Mucosa of rectum (tissue), 2 donors: Measurements from ENCODE around the gene SUCNR1.
"Not testable (repeated sequence)": the region's sequence is repeated elsewhere in the genome, so short reads cannot be mapped to it uniquely, and the experiment has no call there.

ENCODE experiments used
- H3K27ac ChIP-seq, 2 donors: one replicate each; pipeline ENCODE4 v1.7.0; 2013; ENCODE audit warnings: inconsistent platforms in 2 of 2, low read depth in 2 of 2, low read length in 2 of 2
- H3K27me3 ChIP-seq, 2 donors: one replicate each; pipeline ENCODE4 v1.7.0; 2013; ENCODE audit warnings: low read length in 2 of 2; ENCODE audit not compliant: control insufficient read depth in 2 of 2, insufficient read depth in 2 of 2
- H3K36me3 ChIP-seq, 2 donors: one replicate each; pipeline ENCODE4 v1.7.0; 2013; ENCODE audit warnings: low read length in 2 of 2; ENCODE audit not compliant: control insufficient read depth in 2 of 2, insufficient read depth in 2 of 2
- H3K4me1 ChIP-seq, 2 donors: one replicate each; pipeline ENCODE4 v1.7.0; 2013; ENCODE audit warnings: low read length in 2 of 2, mild to moderate bottlenecking in 1 of 2; ENCODE audit not compliant: control insufficient read depth in 2 of 2, insufficient read depth in 2 of 2
- H3K4me3 ChIP-seq, 2 donors: one replicate each; pipeline ENCODE4 v1.7.0; 2013; ENCODE audit warnings: low read length in 2 of 2
- H3K9ac ChIP-seq, 2 donors: one replicate each; pipeline ENCODE4 v1.7.0; 2013; ENCODE audit warnings: low read length in 2 of 2, low read depth in 1 of 2, mild to moderate bottlenecking in 1 of 2
- H3K9me3 ChIP-seq, 2 donors: one replicate each; pipeline ENCODE4 v1.7.0; 2013; ENCODE audit warnings: low read length in 2 of 2; ENCODE audit not compliant: control insufficient read depth in 2 of 2
- donor health status: healthy.
- donor health status: Normal muscosa, but diverticular disease.

Gene SUCNR1

GRCh38 chr3:151887450-151888211 lies 14.2 kb downstream of the SUCNR1 start:
- not testable (repeated sequence) for H3K27me3 ChIP-seq, H3K4me1 ChIP-seq, H3K36me3 ChIP-seq, H3K9ac ChIP-seq, H3K4me3 ChIP-seq, H3K27ac ChIP-seq, H3K9me3 ChIP-seq

- Histone ChIP-seq H3K4me3 (no peak overlapping the region), H3K27ac (no peak overlapping the region), H3K36me3 (no peaks in the 10 kb centered on the region)
Measured at GRCh38 chr3:151890721-151891141, 17.3 kb downstream of the SUCNR1 start.

GRCh38 chr3:151891721-151892120 lies 18.3 kb downstream of the SUCNR1 start:
- Histone ChIP-seq H3K36me3 (no peaks in the 10 kb centered on the region), H3K4me3 (no peak overlapping the region), H3K27me3 (no peaks in the 10 kb centered on the region), H3K9ac (no peak overlapping the region), H3K9me3 (no peaks in the 10 kb centered on the region), H3K4me1 (no peaks in the 10 kb centered on the region), H3K27ac (no peak overlapping the region)

More at GRCh38 chr3:151890721-151891141, 17.3 kb downstream of the SUCNR1 start:
- Histone ChIP-seq H3K9ac (no peak overlapping the region), H3K27me3 (no peaks in the 10 kb centered on the region), H3K9me3 (no peaks in the 10 kb centered on the region), H3K4me1 (no peaks in the 10 kb centered on the region)

GRCh38 chr3:151894219-151894618 lies 20.8 kb downstream of the SUCNR1 start:
- Histone ChIP-seq H3K4me3 (no peak overlapping the region), H3K9ac (no peak overlapping the region), H3K27ac (no peak overlapping the region), H3K36me3 (no peaks in the 10 kb centered on the region), H3K9me3 (no peaks in the 10 kb centered on the region), H3K27me3 (no peaks in the 10 kb centered on the region), H3K4me1 (no peaks in the 10 kb centered on the region)

GRCh38 chr3:151895478-151896241 lies 22.2 kb downstream of the SUCNR1 start:
- Histone ChIP-seq H3K27ac (no peak overlapping the region), H3K4me3 (no peak overlapping the region), H3K36me3 (no peaks in the 10 kb centered on the region), H3K9me3 (no peaks in the 10 kb centered on the region), H3K9ac (no peak overlapping the region), H3K27me3 (no peaks in the 10 kb centered on the region), H3K4me1 (no peaks in the 10 kb centered on the region)

- H3K27ac ChIP-seq, result no peak overlapping the region
Measured at GRCh38 chr3:151896246-151897012, 23.0 kb downstream of the SUCNR1 start.

GRCh38 chr3:151898121-151898520 lies 24.7 kb downstream of the SUCNR1 start:
- H3K4me3 ChIP-seq, H3K4me1 ChIP-seq, H3K27me3 ChIP-seq, H3K36me3 ChIP-seq, H3K9me3 ChIP-seq, H3K27ac ChIP-seq, H3K9ac ChIP-seq: not testable (repeated sequence)

More at GRCh38 chr3:151896246-151897012, 23.0 kb downstream of the SUCNR1 start:
- no peaks in the 10 kb centered on the region for H3K36me3 ChIP-seq
- no peaks in the 10 kb centered on the region for H3K27me3 ChIP-seq
- no peak overlapping the region for H3K9ac ChIP-seq
- no peaks in the 10 kb centered on the region for H3K9me3 ChIP-seq
- no peak overlapping the region for H3K4me3 ChIP-seq
- no peaks in the 10 kb centered on the region for H3K4me1 ChIP-seq

GRCh38 chr3:151898564-151899261 lies 25.3 kb downstream of the SUCNR1 start:
- H3K9ac ChIP-seq, H3K4me3 ChIP-seq, H3K27ac ChIP-seq, H3K4me1 ChIP-seq, H3K36me3 ChIP-seq, H3K9me3 ChIP-seq, H3K27me3 ChIP-seq: not testable (repeated sequence)

GRCh38 chr3:151899996-151900395 lies 26.6 kb downstream of the SUCNR1 start:
- H3K27ac ChIP-seq, result no peak overlapping the region
- no peak overlapping the region for H3K9ac ChIP-seq
- no peaks in the 10 kb centered on the region for H3K36me3 ChIP-seq
- no peaks in the 10 kb centered on the region for H3K9me3 ChIP-seq
- peaks cover 0 to 4% of the 10 kb centered on the region in 2 donors for H3K4me1 ChIP-seq
- H3K4me3 ChIP-seq, result no peak overlapping the region
- no peaks in the 10 kb centered on the region for H3K27me3 ChIP-seq
